NOMO-1 (cell line): ENCODE data around the gene PIGO.

Experiments
- DNase-seq, 2 experiments: peaks; one replicate each; lab custom pipeline; 2025; ENCODE audit not compliant: unreplicated experiment in 2 of 2; lab: John Stamatoyannopoulos, UW

The PIGO gene

GRCh38 chr9:35072461-35073278, 23.7 kb downstream of the PIGO start, which contains the start of gene VCP:
VCP (minus strand) TSS chr9:35072625; CDS start chr9:35072353, 272 bp downstream.
- peak; percentile 100 for DNase-seq

DNA sequence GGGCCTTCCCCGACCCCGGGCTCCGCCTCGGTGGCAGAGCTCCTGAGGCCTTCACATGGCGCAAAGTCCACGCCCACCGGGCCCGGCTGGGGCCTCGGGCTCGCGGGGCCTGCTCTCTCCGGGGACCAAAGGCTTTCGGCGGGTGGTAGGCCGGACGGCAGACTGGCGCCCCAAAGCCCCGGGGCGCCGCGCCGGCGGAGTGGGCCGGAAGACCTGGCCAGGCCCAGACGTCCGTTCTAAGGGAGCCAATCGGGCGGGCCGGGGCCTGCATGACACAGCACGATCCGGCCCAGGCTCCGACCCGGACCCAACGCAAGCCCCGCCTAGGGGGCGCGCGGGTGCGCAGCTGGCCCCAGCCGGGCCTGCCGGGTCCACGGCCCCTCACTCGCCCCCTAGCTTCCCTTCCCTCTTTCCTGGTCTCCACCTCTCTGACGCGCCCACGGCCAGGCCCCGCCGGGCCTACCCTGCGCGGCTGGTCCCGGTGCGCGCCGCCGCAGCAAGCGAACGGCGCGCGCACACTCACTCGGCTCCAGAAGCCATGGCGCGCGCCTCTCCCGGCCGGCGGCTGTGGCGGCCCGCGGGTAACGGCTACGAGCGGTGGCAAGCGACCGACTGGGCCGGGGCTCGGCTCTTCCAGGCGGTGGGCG, 24.5 kb downstream of the PIGO start:
- peak; percentile 84 to 92 for DNase-seq

GRCh38 chr9:35070823-35071813, 25.3 kb downstream of the PIGO start:
- peak in 1 of 2 experiments; percentile 21 for DNase-seq

- no peak for DNase-seq
These were observed 27.4 kb downstream of the PIGO start for GRCh38 chr9:35069020-35069419.

GRCh38 chr9:35067056-35067455, 29.3 kb downstream of the PIGO start:
- no peak for DNase-seq

GRCh38 chr9:35060548-35061207, 35.7 kb downstream of the PIGO start:
- DNase-seq = no peak

DNA sequence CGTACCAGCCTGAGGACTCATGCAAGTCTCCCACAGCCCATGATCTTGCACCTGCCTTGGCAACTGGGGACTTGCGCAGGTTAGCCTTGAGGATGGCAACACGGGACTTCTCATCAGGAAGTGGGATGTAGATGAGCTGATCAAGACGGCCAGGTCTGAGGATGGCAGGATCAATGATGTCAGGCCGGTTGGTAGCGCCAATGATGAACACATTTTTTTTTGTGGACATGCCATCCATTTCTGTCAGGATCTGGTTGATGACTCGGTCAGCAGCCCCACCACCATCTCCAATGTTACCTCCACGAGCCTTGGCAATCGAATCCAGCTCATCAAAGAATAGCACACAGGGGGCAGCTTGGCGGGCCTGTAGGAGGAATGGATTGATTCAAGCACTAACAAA, 37.0 kb downstream of the PIGO start:
- DNase-seq = no peak

DNA sequence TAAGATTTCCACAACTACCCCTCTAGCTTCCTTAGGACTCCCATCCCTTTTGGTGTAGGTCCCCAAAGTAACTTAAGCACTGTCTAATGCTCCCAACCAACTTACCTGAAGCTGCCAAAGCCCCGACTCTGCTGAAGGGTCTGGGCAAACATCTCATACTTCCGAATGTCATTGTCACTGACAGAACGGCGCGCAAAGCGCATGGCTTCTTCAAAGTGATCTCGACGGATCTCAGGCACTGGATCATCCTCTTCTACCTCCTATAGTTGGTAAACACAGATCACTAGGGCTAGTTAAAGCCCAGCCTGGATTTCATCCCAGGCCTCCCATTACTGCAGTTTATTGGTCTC, 39.1 kb downstream of the PIGO start:
- DNase-seq = no peak

DNA sequence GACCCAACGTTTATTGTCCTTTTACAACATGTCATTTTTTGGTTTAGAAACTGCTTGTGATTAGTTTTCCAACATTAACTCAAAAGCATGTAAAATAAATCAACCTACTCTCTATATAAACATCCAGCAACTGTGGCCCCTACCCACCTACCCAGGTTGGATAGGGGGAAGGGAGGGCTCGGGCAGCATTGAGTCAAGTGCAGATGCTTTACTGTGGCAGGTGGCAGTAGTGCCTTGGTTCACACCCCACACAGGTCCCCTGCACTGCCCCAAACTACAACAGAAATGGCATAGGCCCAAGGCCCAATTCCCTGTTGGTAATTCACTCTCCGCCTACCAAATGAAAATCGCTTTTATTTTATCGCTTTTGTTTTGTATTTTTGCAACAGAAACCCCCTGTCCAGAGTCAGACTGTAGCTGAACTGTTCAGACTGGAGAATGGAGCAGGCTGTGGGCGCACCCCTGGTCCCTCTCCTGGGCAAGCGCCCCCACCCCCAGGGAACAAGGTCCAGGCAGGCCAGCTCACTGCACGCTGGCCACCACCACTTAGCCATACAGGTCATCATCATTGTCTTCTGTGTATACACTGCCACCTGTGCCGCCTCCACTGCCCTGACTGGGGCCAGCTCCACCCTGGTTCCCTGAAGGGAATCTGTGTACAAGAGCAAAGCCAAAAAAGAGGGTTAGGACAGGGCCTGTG, 39.7 kb downstream of the PIGO start:
- DNase-seq = no peak

- no peak for DNase-seq
These were observed 41.3 kb downstream of the PIGO start for GRCh38 chr9:35054871-35055644.

DNA sequence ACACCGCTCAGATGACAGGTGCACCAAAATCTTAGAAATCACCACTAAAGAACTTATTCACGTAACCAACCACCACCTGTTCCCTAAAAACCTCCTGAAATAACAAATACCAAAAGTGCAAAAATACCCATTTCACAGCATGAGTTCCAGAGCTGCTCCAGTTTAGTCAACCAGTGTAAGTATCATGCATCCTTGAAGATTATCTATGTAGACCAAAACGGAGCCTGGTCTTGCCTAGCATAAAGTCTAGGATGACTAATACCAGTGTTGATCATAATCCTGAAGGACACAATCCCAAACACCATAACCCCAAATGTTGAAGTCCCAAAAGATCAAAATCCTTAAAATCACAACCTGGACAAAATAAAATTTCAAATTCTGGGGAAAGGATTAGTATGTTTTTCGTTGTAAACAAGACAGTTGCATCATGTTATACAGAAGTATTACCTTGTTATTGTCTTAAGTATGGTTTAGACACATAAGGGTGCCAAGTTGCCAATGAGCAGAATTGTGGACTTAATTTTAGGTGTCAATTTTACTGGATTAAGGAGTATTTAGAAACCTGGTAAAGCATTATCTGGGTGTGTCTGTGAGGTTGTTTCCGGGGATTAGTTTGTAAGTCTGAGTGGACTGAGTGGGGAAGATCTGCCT, 42.1 kb downstream of the PIGO start:
- no peak for DNase-seq

GRCh38 chr9:35051069-35051967, 45.1 kb downstream of the PIGO start:
- DNase-seq = peak in 1 of 2 experiments; percentile 16

- DNase-seq = no peak
These were observed 47.9 kb downstream of the PIGO start for GRCh38 chr9:35048511-35048910.

DNA sequence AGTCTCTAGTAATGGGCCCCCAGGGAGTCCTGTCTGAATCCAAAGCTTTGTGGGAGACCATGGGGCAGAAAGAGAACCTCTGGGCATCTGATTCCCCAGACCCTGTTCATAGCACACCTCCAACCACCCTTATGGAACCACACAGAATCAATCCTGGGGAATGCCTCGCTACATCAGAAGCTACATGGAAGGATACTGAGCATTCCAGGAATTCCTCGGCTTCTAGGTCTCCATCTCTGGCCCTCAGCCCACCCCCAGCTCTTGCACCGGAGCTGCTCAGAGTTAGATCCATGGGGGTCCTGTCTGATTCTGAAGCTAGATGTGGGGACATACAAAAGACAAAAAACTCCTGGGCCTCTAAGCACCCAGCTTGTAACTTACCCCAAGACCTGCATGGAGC, 52.3 kb downstream of the PIGO start:
- DNase-seq = no peak

DNA sequence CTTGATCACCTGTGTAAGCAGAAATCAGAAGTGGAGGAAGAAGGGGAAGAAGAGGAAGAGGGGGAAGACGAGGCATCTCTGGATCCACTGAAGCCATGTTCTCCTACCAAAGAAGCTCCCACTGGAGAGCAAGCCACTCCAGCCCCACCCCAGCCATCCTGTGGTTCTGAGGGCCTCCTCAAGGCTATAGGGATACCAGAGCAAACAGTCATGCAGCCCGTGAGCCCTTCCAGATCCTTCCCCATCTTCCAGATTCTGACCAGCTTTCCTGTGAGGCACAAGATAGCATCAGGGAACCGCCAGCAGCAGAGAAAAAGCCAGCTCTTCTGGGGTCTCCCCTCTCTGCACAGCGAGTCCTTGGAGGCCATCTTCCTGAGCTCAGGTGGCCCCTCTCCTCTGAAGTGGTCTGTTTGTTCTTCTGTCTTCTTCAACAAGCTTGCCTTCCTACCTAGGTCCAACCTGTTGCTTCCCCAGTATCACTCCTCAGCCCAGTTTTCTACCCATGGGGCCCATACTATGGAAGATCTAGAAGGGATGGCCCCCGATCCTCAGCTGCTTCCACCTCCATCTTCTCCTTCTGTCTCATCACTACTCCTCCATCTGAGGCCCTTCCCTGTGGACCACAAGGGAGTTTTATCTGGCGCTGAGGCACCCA, 53.4 kb downstream of the PIGO start:
- no peak for DNase-seq

DNA sequence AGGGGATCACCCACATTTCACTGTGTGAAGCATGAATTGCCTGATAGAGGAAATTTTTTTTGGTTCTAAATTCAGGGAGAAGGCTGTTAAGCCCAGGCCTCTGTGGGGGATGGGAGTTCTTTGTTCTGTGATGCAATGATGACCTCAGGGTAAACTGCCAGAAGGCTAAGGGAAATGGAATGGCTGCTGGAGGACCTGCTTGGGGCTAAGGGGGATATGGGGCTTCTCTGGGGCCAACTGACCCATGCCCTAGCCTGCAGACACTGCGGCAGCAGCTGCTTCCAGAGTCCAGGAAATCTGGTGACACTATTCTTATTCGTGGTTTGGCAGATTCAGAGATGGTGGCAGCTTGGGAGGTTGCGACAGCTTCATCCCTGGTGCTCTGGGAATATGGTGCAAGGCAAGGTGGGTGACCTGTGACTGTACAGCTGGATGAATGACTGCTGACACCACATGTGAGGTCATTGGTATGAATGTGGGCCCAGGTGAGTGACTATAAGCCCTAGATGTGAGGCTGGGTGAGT, 54.2 kb downstream of the PIGO start:
- peak; percentile 26 to 45 for DNase-seq
